Activated CD4-positive, alpha-beta T cell treated with anti-CD3 and anti-CD28 coated beads, Interleukin-2, Interleukin-4, amounts not matched to agents 100 ng/mL and 50 ng/mL, durations not matched to agents 16 hours and 8 hours (primary cell): ENCODE results near the gene TIAM2.
"Not testable (repeated sequence)": the region's sequence is repeated elsewhere in the genome, so short reads cannot be mapped to it uniquely, and the experiment has no call there.

Experiments
- DNase-seq: peaks from one replicate; pipeline ENCODE4 v3.0.0-alpha.2; 2020; ENCODE audit warnings: low spot score

Gene TIAM2

DNA sequence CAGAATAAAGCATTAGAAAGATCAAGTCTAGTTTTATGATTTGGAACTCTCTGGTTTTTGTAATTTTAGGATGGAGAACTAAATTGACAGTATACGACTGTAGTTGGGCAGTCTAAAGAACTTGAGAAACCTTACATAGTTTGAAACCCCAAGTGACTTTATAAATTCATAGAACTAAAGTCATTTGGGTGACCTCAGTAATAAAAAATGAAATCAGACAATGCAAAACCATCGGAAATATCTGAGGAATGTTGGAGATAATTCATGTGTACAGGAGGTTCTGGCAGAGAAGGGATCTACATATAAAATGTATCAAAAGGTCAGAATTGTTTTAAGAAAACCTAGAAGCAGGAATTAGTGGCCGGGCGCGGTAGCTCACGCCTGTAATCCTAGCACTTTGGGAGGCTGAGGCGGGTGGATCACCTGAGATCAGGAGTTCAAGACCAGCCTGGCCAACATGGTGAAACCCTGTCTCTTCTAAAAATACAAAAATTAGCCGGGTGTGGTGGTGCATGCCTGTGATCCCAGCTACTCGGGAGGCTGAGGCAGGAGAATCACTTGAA is 108.0 kb downstream of the TIAM2 start:
- DNase-seq: not testable (repeated sequence)

- no peak for DNase-seq
Observed at GRCh38 chr6:155103816-155104366, 108.8 kb downstream of the TIAM2 start.

- peak; percentile 25 for DNase-seq
Observed at GRCh38 chr6:155106456-155107115, 111.5 kb downstream of the TIAM2 start.

DNA sequence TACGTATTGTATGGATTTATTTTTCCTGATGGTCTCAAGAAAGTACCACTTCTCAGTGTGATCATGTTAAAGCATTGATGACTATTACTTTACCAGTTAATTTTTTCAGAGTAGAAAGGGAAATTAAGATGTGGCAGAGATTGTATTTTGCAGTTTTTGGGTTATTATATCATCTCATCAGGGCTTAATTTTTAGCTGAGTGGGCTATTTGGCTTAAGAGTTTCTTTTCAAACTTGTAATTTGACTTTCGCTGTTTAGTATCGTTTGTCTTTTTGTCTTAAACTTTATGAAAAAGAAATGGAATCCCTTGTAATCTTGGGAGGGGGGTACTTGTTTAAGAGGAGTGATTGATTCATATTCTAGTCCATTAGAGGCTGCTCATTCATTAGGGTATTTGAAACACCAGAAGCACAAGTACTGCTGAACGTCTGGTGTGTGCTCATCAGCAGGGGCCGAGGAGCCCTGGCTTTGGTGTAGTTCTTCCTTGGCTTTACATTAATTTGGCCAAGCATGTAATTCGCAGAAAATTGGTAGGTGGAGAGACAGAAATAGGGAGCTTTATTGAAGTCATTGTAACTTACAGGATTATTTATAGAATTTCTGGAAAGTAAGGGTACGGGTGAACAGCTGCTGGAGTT is 112.4 kb downstream of the TIAM2 start:
- DNase-seq: no peak

DNA sequence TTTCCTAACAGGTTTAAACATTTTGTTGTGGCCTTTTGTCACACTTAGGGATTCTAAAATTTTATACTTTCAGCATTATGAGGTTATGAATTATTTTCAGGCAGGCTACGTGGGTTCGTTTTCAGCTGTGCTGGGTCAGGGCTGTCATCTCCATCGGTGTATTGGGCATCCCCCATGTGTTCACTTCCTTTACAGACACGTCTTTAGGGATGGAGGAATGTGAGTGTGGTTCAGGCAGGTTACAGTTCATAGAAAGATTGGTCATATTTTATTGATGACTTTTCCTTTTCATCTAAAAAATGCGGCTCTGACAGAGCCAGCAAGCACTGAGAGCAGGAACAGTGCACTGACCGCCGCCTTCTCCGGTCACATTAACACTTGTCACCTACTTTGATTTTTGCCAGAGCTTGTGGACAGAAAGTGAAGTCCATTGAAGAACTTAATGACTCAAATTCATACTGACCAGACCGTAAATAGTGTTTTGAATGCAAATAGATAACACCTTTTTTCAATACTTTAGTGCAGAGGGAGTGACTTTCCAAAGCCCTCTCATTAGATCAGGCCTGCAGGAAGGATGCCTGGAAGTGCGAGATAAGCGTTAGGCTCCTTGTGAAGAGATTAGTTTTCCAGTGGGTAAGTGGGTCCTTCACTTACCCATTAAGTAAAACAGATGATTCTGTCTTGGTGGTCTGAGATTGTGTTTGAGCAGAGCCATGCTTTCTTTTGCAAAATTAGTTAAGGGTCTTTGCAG is 113.1 kb downstream of the TIAM2 start:
- DNase-seq: no peak

GRCh38 chr6:155110721-155111120 is 115.6 kb downstream of the TIAM2 start:
- DNase-seq: no peak

DNA sequence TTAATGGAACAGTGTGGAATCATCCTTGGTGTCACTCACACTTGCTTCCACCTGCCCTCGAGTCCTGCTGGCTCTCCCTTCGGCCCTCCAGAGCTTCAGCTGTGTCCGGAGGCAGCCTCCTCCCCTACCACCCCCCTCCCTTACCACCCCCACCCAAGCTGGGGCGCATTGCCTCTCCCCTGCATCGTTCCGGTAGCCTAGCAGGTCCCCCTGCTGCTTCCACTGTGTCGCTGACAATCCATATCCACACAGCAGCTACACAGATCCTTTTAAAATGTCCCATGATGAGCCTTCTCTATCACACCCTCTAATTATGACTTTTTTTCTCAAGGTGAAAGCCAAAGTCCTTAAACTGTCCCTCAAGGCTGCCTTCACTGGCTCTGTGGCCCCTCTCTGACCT is 117.6 kb downstream of the TIAM2 start:
- no peak for DNase-seq

- DNase-seq: no peak
Observed at GRCh38 chr6:155115893-155116570, 120.9 kb downstream of the TIAM2 start.

GRCh38 chr6:155116571-155116910 is 121.4 kb downstream of the TIAM2 start:
- DNase-seq: no peak

- no peak for DNase-seq
Observed at GRCh38 chr6:155117256-155117655, 122.1 kb downstream of the TIAM2 start.

DNA sequence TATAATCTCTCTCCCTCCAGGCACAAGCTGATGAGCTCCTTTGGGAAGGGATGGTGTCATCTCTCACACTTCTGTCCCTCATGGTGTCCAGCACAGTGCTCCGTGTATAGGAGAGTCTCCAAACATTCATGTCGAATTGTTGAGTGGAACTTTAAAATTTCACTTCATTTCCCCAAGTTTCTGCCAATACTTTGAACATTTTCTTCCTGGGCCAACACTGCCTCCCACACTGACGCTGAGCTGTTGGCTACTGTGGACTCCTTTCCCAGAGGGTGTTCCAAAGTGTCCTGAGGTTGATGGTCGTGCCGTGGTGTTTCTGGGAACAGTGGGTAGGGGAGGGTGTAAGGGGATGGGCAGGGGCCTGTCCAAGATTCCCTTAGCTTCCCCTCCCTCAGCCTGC is 122.7 kb downstream of the TIAM2 start:
- no peak for DNase-seq

- DNase-seq: not testable (repeated sequence)
Observed at GRCh38 chr6:155119201-155119600, 124.1 kb downstream of the TIAM2 start.

DNA sequence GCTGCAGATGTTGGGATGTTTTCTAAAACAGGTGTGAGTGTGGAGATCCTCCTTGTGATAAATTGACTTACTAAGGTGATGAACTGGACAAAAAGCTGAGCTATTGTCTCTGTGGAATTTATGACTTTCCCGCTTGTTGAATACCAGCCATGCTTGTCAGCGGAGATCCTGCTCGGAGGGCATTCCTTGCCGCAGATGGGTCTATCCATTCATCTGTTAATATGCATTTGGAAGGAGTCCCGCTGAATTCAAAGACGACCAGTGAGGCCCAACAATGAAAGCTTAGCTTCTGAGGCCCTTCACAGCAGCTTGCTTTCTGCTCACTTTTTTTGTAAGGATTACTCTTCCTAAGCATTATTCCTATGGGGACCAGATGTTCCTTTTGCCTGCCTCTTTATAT is 124.9 kb downstream of the TIAM2 start:
- no peak for DNase-seq

GRCh38 chr6:155121294-155121693 is 126.2 kb downstream of the TIAM2 start:
- DNase-seq: no peak

DNA sequence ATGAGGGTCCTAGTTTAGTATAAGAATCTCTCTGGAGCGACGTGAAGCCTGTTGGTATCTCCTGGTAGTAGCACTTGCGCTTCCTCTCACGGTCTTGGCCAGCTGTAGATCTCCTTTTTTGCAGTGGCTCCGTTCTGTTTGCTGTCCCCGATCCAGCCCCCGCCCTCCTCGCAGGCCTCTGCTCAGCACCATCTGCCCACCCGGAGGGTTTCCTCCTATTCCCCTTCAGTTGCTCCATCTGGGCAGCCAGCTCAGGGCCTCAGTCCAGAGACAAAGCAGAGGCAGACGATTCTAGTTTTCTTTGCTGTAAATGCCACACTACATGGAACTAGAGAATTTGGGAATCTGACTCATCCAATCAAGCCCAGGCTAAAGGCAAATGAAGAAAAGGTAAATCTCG is 126.6 kb downstream of the TIAM2 start:
- no peak for DNase-seq

DNA sequence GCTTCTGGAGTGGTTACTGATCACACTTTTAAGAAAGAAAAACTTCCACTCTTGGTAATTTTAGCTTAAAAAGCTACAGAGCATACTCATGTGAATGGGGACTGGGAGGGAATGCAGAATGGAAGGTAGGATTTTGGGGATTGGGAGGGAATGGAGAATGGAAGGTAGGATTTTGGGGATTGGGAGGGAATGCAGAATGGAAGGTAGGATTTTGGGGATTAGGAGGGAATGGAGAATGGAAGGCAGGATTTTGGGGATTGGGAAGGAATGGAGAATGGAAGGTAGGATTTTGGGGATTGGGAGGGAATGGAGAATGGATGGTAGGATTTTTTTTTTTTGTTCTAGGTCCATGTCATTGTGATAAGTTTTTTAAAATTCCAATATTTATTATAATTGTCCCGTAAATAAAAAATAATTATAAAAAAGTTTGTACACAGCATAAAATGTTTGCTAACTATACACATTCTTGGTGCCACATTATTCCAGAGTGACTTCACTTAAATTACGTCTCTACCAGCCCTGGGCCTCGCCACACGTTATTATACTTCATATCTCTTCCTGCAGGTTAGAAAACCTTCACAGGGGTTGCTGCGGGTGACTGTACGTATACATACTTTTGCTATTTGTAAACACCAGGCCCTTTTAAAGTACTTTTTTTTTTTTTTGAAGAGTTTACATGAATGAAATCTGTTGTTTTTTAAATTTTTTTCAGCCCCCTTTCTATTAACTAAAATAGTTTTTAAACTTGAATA is 127.3 kb downstream of the TIAM2 start:
- no peak for DNase-seq

- DNase-seq: no peak
Observed at GRCh38 chr6:155123520-155123919, 128.4 kb downstream of the TIAM2 start.

DNA sequence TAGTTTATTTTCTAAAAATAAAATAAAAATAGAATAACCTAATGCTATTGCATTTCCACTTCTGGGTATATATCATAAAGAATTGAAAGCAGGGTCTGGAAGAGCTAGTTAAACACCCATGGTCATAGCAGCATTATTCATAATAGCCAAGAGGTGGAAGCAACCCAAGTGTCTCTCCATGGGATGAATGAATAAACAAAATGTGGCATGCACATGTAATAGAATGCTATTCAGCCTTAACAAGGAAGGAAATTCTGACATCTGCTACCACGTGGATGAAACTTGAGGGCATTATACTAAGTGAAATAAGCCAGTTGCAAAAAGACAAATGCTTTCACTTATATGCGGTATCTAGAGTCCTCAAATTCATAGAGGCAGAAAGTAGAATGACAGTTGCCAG is 130.8 kb downstream of the TIAM2 start:
- DNase-seq: no peak

- peak; percentile 84 for DNase-seq
Observed at GRCh38 chr6:155126727-155127439, 131.8 kb downstream of the TIAM2 start.

- DNase-seq: no peak
Observed at GRCh38 chr6:155128977-155129376, 133.9 kb downstream of the TIAM2 start.

- no peak for DNase-seq
Observed at GRCh38 chr6:155129744-155130143, 134.6 kb downstream of the TIAM2 start.
